ENCODE data around the gene RBM22.

The RBM22 gene

DNA sequence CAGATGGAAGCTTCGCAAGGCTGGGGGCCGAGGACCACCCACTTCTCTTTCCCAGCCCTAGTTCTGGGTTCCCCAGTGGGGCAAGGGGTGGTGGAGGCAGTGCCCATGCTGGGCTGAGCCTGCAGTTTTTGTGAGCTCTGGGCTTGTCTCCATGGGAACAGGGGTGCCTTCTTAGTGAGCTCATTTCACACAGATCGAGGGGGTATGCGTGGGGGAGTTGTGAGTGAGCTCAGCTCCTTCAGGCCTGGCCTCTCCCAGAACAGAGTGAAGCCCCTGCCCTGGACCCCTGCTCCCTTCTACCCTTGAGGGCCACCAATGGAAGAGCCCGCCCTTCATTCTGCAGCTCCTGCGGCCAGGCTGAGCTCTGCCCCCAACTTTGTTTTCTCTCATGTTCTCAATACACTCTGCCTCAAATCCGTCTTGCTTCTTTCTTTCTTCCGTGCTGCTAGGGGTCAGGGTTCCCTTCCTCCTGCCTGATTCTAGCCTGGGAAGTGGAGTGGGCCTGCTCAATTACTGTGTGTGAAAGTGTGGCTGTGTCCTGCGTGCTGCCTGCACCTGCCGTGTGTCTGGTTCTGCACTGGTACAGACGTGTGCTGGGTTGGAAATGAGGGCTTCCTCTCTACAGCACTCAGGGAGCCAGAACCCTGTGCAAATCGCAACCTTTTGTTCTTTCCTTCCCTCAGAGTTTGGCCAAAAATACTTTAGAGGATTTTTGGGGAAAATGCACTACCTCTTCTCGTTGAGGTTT, 48.8 kb downstream of the RBM22 start:
- DNase-seq (ENCODE audit: low read depth in 3 of 3): no peak

DNA sequence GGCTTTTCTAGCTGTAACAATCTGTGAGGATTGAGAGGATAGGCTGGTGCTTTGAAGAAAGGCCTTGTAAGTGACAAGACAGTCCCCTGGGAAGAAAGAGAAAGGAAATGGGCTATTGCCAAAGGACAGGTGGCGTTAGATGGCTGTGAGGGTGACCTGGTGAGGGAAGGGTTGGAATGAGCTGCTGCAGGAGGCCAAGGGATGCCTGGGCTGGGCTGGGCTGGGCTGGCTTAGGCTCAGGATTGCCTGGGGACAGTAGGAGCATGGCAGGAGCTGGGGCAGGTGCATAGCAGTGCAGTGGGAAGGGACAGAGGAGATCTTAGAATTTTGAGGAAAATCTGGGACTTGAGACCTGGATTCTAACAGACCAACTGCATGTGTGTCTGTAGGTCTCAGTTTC, 49.5 kb downstream of the RBM22 start:
- DNase-seq (ENCODE audit: low read depth in 3 of 3): no peak

DNA sequence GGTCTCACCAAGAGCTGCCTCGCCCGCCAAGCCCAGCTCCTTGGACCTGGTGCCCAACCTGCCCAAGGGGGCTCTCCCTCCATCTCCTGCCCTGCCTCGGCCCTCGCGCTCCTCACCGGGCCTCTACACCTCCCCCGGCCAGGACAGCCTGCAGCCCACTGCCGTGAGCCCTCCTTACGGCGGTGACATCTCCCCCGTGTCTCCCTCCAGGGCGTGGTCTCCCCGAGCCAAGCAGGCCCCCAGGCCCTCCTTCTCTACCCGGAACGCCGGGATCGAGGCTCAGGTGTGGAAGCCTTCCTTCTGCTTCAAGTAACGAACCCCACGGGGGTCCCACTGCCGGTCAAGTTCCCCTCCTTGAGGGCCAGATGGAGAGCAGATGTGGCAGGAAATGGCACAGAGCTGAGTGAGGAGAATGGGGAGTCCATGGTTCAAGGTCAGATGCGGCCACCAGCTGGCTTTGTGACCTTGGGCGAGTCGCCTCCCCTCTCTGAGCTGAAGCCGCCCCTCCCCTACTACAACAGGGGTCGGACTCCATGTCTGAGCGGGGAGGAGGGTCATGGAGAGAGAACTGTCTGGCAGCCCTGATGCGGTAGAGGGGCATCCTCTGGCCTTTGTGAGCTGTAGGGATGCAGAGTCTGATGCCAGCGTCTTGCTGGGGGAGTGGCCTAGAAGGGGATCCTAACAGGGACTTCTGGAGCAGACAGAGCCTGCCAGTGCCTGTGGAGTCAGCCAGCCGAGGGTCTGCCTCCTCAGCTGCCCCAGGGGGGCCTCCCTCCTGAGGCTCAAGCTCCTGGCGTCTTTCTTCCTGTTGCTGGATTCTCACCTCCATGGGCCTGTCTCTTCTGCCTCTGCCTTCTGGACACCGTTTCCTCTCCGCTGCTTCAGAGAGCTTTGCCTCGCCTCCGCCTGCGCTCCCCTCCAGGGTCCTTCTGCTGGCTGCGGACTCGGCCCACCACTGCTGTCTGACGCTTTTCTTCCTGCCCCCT, 50.5 kb downstream of the RBM22 start:
- DNase-seq (ENCODE audit: low read depth in 3 of 3): no peak

DNA sequence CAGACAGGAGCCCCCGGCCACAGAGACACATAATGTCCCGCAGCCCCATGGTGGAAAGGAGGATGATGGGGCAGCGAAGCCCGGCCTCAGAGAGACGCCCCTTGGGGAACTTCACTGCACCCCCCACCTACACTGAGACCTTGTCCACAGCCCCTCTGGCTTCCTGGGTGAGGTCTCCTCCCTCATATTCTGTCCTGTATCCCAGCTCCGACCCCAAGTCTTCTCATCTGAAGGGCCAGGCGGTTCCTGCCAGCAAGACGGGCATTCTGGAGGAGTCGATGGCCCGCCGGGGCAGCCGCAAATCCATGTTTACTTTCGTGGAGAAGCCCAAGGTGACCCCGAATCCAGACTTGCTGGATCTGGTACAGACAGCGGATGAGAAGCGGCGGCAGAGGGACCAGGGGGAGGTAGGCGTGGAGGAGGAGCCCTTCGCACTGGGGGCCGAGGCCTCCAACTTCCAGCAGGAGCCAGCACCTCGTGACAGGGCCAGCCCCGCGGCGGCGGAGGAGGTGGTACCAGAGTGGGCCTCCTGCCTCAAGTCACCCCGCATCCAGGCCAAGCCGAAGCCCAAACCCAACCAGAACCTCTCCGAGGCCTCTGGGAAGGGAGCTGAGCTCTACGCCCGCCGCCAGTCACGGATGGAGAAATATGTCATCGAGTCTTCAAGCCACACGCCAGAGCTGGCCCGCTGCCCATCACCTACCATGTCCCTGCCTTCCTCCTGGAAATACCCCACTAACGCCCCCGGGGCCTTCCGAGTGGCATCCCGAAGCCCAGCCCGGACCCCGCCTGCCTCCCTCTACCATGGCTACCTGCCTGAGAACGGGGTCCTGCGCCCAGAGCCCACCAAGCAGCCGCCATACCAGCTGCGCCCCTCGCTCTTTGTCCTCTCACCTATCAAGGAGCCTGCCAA, 51.5 kb downstream of the RBM22 start:
- no peak for DNase-seq (ENCODE audit: low read depth in 3 of 3)

DNA sequence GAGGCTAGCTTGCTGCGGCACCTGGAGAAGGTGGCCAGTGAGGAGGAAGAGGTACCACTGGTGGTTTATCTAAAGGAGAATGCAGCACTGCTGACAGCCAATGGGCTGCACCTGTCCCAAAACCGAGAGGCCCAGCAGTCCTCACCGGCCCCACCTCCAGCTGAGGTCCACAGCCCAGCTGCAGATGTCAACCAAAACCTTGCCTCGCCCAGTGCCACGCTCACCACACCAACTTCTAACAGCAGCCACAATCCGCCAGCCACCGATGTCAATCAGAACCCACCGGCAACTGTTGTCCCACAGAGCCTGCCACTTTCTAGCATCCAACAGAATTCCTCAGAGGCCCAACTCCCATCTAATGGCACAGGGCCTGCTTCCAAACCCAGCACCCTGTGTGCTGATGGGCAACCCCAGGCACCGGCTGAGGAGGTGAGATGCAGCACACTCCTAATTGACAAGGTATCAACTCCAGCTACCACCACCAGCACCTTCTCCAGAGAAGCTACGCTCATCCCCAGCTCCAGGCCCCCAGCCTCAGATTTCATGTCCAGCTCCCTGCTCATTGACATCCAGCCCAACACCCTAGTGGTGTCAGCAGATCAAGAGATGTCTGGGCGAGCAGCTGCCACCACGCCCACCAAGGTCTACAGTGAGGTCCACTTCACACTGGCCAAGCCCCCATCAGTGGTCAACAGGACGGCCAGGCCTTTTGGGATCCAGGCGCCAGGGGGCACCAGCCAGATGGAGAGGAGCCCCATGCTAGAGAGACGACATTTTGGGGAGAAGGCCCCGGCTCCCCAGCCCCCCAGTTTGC, 52.4 kb downstream of the RBM22 start:
- no peak for DNase-seq (ENCODE audit: low read depth in 3 of 3)

DNA sequence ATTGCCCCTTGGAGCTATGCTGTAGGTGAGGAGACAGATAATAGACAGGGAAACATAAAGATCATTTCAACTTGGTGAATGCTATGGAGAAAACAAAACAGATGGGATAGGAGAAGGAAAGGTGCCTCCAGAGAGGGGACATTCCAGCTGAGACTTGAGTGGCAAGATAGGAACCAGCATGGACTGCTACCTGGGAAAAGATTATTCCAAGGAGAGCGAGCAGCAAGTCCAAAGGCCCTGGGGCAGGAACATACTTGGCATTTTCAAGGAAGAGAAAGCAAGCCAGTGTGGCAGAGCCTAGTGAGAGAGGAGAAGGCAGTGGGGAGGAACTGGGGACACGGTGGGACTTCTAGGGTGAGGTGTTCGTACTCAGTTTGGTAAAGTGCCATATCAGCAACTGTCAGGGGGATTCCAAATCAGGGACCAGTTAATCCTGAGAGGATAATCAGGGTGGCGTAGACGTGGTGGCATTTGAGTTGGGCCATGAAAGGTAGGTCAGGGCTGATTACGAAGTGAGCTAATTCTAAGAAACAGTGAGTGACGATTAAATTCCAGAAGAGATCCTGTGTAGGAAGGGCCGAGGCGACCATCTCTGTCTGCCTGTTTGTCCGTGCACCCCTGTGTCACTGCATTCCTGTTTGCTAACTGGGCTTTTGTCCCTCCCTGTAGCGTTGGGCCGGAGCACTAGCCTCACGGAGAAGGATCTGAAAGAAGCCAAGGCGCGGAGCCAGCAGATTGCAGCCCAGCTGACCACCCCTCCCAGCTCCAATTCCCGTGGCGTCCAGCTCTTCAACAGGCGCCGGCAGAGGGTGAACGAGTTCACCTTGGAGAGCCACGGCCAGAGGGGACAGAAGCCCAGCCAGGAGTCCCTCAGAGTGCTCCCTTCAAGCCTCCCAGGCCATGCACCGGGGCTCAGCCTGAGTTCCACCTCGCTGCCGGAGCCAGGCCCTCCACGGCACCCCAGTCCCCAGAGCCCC, 53.3 kb downstream of the RBM22 start:
- DNase-seq (ENCODE audit: low read depth in 3 of 3): no peak

DNA sequence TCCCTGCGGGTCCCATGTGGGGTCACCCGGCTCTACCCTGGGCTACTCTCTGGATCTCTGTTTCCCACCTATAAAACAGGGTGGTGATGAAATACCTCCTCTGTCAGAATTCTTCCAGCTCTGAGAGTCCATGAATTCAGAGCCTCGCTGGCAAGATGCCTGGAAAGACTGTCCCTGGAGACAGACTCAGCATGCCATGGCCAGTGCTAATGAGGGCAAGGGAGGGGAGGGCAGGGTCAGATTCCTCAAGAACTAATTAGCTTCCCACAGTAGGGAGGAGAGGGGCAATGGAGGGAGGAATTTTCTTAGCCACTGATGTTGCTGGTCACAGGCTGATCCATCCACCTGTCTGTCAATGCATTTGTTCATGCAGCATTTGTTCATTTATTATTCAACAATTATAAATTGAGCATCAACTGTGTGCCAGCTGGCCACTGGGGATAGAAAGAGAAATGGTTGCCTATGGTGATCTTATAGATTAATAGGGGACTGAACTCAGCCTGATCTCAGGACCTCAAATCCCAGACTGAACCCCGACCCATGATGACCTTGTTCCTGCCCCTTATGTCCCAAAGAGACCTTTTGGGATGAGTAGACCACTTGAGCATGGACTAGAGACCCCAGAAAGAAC, 55.7 kb downstream of the RBM22 start:
- DNase-seq (ENCODE audit: low read depth in 3 of 3): no peak

DNA sequence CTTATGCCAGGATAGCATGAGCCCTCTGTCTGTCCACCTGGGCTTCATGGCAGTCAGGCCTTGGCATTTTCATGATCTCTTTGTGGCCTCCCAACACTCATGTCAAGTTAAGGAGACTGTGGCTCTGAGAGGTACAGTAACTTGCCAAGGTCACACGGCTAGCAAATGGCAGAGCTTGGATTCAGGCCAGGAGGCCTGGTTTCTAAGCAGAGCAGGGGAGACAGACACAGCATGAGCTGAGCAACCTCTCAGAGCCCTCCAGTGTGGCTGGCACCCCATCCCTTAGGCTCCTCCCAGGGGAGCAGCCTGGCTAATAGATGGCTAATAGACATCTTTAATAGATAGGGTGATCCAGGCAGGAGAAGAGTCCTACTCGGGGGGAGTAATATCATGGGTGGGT, 56.3 kb downstream of the RBM22 start:
- no peak for DNase-seq (ENCODE audit: low read depth in 3 of 3)

DNA sequence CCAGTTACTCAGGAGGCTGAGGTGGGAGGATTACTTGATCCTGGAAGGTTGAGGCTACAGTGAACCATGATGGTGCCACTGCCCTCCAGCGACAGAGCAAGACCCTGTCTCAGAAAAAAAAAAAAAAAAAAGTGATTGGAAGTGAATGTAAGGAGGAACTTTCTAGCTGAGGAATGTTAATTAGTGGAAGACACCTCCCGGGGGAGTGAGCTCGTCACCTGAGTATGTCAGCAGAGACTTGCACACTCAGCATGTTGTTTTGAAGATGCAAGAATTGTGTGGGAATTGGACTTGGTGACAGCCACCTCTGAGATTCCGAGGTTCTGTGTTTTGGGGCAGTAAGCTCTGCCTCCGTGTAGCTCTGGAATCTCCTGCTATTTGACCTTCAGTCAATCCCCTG, 56.8 kb downstream of the RBM22 start:
- no peak for DNase-seq (ENCODE audit: low read depth in 3 of 3)

DNA sequence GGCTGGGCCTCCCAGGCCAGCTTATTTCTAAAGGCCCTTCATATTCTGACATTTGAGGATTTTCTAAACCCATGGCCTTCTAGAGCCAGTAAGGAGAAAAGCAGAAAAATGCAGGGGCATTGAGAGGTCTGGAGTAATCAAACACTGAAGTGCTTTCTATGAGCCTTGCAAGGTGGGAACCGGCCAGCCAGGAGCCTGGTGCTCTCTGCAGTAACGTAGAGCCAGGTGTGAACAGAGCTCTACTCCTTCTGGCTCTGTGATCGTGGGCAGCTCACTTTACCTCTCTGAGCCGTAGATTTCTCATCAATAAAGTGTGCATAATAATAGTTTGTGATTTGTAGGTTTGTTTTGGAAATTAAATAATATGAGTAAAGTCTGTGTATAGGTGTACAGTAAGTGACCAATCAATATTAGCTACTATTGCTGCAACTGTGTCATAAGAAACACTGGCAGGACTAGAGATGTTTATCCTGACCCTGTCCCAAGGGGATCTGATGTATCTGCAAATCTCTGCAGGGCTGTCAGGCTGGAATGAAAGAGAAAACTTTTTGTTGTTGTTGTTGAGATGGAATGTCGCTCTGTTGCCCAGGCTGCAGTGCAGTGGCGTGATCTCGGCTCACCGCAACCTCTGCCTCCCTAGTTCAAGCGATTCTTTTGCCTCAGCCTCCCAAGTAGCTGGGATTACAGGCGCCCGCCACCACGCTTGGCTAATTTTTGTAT, 57.7 kb downstream of the RBM22 start:
- no peak for DNase-seq (ENCODE audit: low read depth in 3 of 3)

DNA sequence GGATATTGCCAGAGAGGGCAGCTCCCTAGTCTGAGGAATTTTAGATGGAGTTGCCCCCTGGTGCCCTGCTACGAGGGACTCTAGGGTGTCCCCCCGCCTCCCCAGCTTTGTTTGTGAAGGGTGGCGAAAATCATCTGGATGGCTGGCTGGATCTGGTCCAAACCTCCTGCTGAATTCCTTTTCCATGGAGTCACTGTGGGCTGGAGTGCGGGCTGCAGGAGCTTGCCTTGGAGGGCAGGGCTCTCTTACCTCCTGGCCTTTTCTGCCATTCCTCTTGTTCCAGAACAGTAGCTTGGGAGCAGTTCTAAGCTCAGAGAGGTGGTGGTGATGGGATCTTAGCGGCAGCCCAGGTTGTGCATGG, 58.3 kb downstream of the RBM22 start:
- DNase-seq (ENCODE audit: low read depth in 3 of 3): no peak

DNA sequence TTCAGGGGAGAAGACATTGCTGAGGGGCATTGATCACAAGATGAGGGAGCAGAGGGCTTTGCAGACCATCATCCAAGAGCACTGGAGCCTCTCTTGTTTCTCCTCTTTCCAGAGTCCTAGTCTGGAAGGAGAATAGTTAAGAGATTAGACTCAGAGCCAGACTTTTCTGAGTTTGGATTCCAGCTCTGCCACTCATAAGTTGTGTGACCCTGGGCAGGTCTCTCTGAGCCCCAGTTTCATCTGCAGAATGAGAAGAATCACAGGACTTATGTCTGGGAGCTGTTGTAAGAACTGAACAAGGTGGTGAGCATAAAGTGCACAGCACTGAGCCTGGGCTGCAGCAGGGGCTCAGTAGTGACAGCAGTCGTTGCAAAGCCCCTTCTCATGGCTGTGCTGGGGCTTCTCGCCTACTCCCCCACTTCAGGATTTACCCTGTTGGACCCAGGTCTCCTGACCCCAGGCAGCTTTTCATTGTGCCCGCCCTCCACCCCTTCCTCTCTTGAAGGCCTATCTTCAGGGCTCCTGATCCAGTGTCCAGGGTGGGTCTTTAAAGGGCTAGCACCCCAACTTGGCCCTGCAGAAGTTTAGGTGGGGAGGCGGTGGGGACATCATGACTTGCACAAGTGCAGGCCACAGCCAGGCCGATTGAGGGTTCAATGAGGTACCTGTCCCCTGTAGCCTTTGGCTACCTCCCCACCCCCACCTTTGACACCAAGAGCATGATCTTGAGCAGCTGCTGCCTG, 58.9 kb downstream of the RBM22 start:
- no peak for DNase-seq (ENCODE audit: low read depth in 3 of 3)

DNA sequence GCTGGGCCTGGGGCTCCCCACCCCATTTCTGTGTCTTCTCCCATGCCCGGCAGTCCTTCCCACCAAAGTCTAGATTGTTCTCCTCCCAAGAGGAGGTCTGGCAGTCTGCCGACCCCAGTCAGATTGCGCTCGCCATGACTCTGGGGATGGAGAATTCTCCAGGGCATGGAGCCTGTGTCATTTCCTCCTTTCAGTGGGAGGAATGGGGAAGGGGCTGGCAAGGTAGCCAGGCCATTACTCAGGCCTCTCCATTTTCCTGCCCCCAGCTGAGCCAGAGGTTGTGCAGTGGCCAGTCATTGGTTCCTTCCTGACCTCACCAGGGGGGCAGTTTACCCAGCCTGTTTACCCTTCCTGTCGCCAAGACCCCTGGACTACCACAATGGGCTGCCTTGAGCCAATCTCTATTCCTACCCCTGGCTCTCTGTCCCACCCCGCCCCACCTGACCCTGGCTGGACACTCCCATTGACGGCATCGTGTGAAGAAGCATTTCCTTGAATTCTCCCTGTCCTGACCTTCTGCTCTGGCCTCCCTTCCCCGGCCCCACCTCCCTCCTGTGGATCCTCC, 59.8 kb downstream of the RBM22 start:
- DNase-seq (ENCODE audit: low read depth in 3 of 3): no peak
